ENCODE measurements around the gene TRIM29.
"Not testable (repeated sequence)": the region's sequence is repeated elsewhere in the genome, so short reads cannot be mapped to it uniquely, and the experiment has no call there.

The TRIM29 gene

GRCh38 chr11:120137611-120138521 lies at the start of gene TRIM29:
Gene TRIM29, minus strand, starts transcription at chr11:120138113. Its CDS starts 82 bp downstream, at chr11:120138031.
- DNase-seq (ENCODE audit: low spot score), result no peak

GRCh38 chr11:120186774-120187591 lies 49.1 kb upstream of the TRIM29 start:
- no peak for DNase-seq (ENCODE audit: low spot score)

GRCh38 chr11:120186456-120186773 lies 48.5 kb upstream of the TRIM29 start:
- DNase-seq (ENCODE audit: low spot score), result no peak

GRCh38 chr11:120185706-120186455 lies 48.0 kb upstream of the TRIM29 start:
- no peak for DNase-seq (ENCODE audit: low spot score)

GRCh38 chr11:120184946-120185705 lies 47.2 kb upstream of the TRIM29 start:
- no peak for DNase-seq (ENCODE audit: low spot score)

GRCh38 chr11:120184371-120184945 lies 46.5 kb upstream of the TRIM29 start:
- no peak for DNase-seq (ENCODE audit: low spot score)

GRCh38 chr11:120183701-120184141 lies 45.8 kb upstream of the TRIM29 start:
- DNase-seq (ENCODE audit: low spot score), result no peak

- DNase-seq (ENCODE audit: low spot score), result peak; percentile 8
Observed at GRCh38 chr11:120182790-120183491, 45.0 kb upstream of the TRIM29 start.

- DNase-seq (ENCODE audit: low spot score), result no peak
Observed at GRCh38 chr11:120182372-120182771, 44.5 kb upstream of the TRIM29 start.

GRCh38 chr11:120181376-120181975 lies 43.6 kb upstream of the TRIM29 start:
- DNase-seq (ENCODE audit: low spot score), result no peak

- no peak for DNase-seq (ENCODE audit: low spot score)
Observed at GRCh38 chr11:120180551-120181232, 42.8 kb upstream of the TRIM29 start.

GRCh38 chr11:120180063-120180462 lies 42.1 kb upstream of the TRIM29 start:
- not testable (repeated sequence) for DNase-seq (ENCODE audit: low spot score)

GRCh38 chr11:120179057-120179672 lies 41.3 kb upstream of the TRIM29 start:
- no peak for DNase-seq (ENCODE audit: low spot score)

GRCh38 chr11:120178561-120179056 lies 40.7 kb upstream of the TRIM29 start:
- no peak for DNase-seq (ENCODE audit: low spot score)

GRCh38 chr11:120174866-120175265 lies 37.0 kb upstream of the TRIM29 start:
- no peak for DNase-seq (ENCODE audit: low spot score)

GRCh38 chr11:120173807-120174206 lies 35.9 kb upstream of the TRIM29 start:
- no peak for DNase-seq (ENCODE audit: low spot score)

- no peak for DNase-seq (ENCODE audit: low spot score)
Observed at GRCh38 chr11:120173019-120173705, 35.2 kb upstream of the TRIM29 start.

Measured in NAMALWA (cell line).